Prostate gland (tissue), 2 donors: ENCODE results near the gene DUSP1.
"Not testable (repeated sequence)": the region's sequence is repeated elsewhere in the genome, so short reads cannot be mapped to it uniquely, and the experiment has no call there.

ENCODE experiments used
- CTCF ChIP-seq, 4 experiments: fragments of 200-600 bp in 2 of 4; fragments of 450-650 bp in 2 of 4; sonication (generic) in 2 of 4; IDR thresholded peaks; 1 replicate in 3 of 4; 2 replicates in 1 of 4; pipeline ENCODE4 v1.5.1; 2016 to 2019; ENCODE audit warnings: antibody characterized with exemption in 4 of 4, mild to moderate bottlenecking in 2 of 4, moderate library complexity in 2 of 4
- POLR2AphosphoS5 ChIP-seq: sonication (generic); formaldehyde crosslinking; IDR thresholded peaks from one replicate; pipeline ENCODE4 v1.6.1; 2017; ENCODE audit warnings: antibody characterized with exemption

- TF ChIP-seq CTCF (IDR thresholded peaks at IDR 0.05); POLR2AphosphoS5: not testable (repeated sequence)
Observed at GRCh38 chr5:172810996-172811395, 40.0 kb upstream of the DUSP1 start.
